HepG2 (cell line): Measurements from ENCODE around the gene ARHGAP10.

Experiments
- EED ChIP-seq: sonication (generic); formaldehyde crosslinking; IDR thresholded peaks from 2 replicates; pipeline ENCODE4 v1.5.0; 2020; ENCODE audit warnings: mild to moderate bottlenecking, missing genetic modification reagents
- HDAC2 ChIP-seq: sonication (generic); formaldehyde crosslinking; IDR thresholded peaks from 2 replicates; pipeline ENCODE4 v1.4.0; 2020; ENCODE audit warnings: missing genetic modification reagents
- HDAC6 ChIP-seq: fragments of 200-600 bp; sonication (generic); IDR thresholded peaks from 2 replicates; pipeline ENCODE4 v1.7.0; 2017; ENCODE audit warnings: mild to moderate bottlenecking, antibody characterized with exemption, low read length, low read depth
- PAWR ChIP-seq: sonication (generic); formaldehyde crosslinking; IDR thresholded peaks from 2 replicates; pipeline ENCODE4 v1.4.0; 2020; ENCODE audit warnings: missing genetic modification reagents, mild to moderate bottlenecking, borderline replicate concordance
- POLR2A ChIP-seq, 2 experiments: IDR thresholded peaks; 2 replicates each; pipeline ENCODE4 v1.6.1; 2011; ENCODE audit warnings: low read depth in 2 of 2, low read length in 2 of 2, mild to moderate bottlenecking in 1 of 2, moderate library complexity in 1 of 2; ENCODE audit not compliant: insufficient read depth in 1 of 2
- SP5 ChIP-seq: IDR thresholded peaks from 2 replicates; pipeline ENCODE4 v1.6.1; 2016; ENCODE audit warnings: low read depth, borderline replicate concordance
- TAF1 ChIP-seq: sonication (generic); formaldehyde crosslinking; IDR thresholded peaks from 2 replicates; pipeline ENCODE4 v1.4.0; 2020; ENCODE audit warnings: missing genetic modification reagents
- TRIM24 ChIP-seq: sonication (generic); formaldehyde crosslinking; IDR thresholded peaks from 2 replicates; pipeline ENCODE4 v1.8.0; 2022; ENCODE audit warnings: mild to moderate bottlenecking, missing genetic modification reagents
- ZNF124 ChIP-seq: sonication (generic); formaldehyde crosslinking; IDR thresholded peaks from 2 replicates; pipeline ENCODE4 v1.4.0; 2020; ENCODE audit warnings: missing genetic modification reagents
- ZNF430 ChIP-seq: sonication (generic); formaldehyde crosslinking; IDR thresholded peaks from 2 replicates; pipeline ENCODE4 v1.9.0; 2021; ENCODE audit warnings: mild to moderate bottlenecking, missing genetic modification reagents
- ZNF788 ChIP-seq: sonication (generic); formaldehyde crosslinking; IDR thresholded peaks from 2 replicates; pipeline ENCODE4 v1.5.0; 2020; ENCODE audit warnings: mild to moderate bottlenecking, missing genetic modification reagents, borderline replicate concordance
- TF ChIP-seq, protein P1 (sequence below): sonication (generic); formaldehyde crosslinking; IDR thresholded peaks from 2 replicates; pipeline ENCODE4 v1.5.0; 2020; ENCODE audit warnings: mild to moderate bottlenecking, missing genetic modification reagents, moderate library complexity
- TF ChIP-seq, protein P2 (sequence below): sonication (generic); formaldehyde crosslinking; IDR thresholded peaks from 2 replicates; pipeline ENCODE4 v1.8.1; 2023; ENCODE audit warnings: mild to moderate bottlenecking, inconsistent platforms, moderate library complexity, missing genetic modification reagents, borderline replicate concordance

DNA sequence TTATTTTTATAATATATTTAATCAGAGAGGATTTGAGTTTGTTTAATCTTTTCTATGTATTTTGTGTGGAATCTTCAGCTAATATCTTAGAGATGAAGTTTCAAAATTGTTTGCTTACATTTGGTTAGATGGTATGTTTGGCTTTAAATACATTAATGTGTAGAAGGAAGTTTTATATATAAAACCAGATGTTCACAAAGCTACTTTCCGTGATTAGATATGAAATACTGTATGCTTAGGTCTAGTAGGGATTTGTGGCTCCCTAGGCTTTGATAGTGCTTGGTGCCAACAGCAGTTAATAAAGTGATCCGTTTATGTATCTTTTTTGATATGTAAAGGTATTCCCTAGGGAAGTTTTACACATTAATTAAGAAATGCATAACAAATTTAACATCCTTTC, 223.0 kb downstream of the ARHGAP10 start:
- no peak for TF ChIP-seq PAWR
- TF ChIP-seq, protein P1, sequence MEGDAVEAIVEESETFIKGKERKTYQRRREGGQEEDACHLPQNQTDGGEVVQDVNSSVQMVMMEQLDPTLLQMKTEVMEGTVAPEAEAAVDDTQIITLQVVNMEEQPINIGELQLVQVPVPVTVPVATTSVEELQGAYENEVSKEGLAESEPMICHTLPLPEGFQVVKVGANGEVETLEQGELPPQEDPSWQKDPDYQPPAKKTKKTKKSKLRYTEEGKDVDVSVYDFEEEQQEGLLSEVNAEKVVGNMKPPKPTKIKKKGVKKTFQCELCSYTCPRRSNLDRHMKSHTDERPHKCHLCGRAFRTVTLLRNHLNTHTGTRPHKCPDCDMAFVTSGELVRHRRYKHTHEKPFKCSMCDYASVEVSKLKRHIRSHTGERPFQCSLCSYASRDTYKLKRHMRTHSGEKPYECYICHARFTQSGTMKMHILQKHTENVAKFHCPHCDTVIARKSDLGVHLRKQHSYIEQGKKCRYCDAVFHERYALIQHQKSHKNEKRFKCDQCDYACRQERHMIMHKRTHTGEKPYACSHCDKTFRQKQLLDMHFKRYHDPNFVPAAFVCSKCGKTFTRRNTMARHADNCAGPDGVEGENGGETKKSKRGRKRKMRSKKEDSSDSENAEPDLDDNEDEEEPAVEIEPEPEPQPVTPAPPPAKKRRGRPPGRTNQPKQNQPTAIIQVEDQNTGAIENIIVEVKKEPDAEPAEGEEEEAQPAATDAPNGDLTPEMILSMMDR (CRISPR knock-in tag): no peak
- no peak for TF ChIP-seq TRIM24 (CRISPR knock-in tag)
- no peak for TF ChIP-seq EED (CRISPR knock-in tag)
- no peak for TF ChIP-seq ZNF430
- no peak for TF ChIP-seq POLR2A (IDR thresholded peaks at IDR 0.05; ENCODE audit: insufficient read depth in 1 of 2, low read depth in 2 of 2, low read length in 2 of 2)
- no peak for TF ChIP-seq ZNF788 (CRISPR knock-in tag)
- TF ChIP-seq, protein P2, sequence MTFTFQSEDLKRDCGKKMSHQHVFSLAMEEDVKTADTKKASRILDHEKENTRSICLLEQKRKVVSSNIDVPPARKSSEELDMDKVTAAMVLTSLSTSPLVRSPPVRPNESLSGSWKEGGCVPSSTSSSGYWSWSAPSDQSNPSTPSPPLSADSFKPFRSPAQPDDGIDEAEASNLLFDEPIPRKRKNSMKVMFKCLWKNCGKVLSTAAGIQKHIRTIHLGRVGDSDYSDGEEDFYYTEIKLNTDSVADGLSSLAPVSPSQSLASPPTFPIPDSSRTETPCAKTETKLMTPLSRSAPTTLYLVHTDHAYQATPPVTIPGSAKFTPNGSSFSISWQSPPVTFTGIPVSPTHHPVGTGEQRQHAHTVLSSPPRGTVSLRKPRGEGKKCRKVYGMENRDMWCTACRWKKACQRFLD (CRISPR knock-in tag): no peak
- no peak for TF ChIP-seq HDAC6
- no peak for TF ChIP-seq TAF1 (CRISPR knock-in tag)
- no peak for TF ChIP-seq ZNF124 (CRISPR knock-in tag)
- no peak for TF ChIP-seq SP5 (CRISPR knock-in tag)
- TF ChIP-seq HDAC2 (CRISPR knock-in tag): no peak
